HAP-1 (cell line): Measurements from ENCODE around the gene TTC31.

ENCODE experiments used
- DNase-seq, 2 experiments: peaks; one replicate each; pipeline ENCODE4 v3.0.0-alpha.2; 2016 to 2020; ENCODE audit warnings: low spot score in 2 of 2
- H3K27me3 ChIP-seq: fragments of 250-450 bp; sonication (Bioruptor Pico); 2 replicates; pipeline ENCODE4 v1.5.1; 2020; ENCODE audit warnings: low read depth, mild to moderate bottlenecking, moderate library complexity
- H3K36me3 ChIP-seq: fragments of 250-450 bp; sonication (Bioruptor Pico); replicated peaks from 2 replicates; pipeline ENCODE4 v1.5.1; 2020; ENCODE audit warnings: mild to moderate bottlenecking
- H3K4me1 ChIP-seq: fragments of 250-450 bp; sonication (Bioruptor Pico); 2 replicates; pipeline ENCODE4 v1.5.1; 2020; ENCODE audit warnings: mild to moderate bottlenecking
- H3K4me3 ChIP-seq: fragments of 250-450 bp; sonication (Bioruptor Pico); 2 replicates; pipeline ENCODE4 v1.5.1; 2020; ENCODE audit warnings: mild to moderate bottlenecking, moderate library complexity
- H3K9me3 ChIP-seq: fragments of 250-450 bp; sonication (Bioruptor Pico); 2 replicates; pipeline ENCODE4 v1.5.1; 2020; ENCODE audit warnings: mild to moderate bottlenecking, moderate library complexity
- in situ Hi-C: fragments of 300-500 bp; cut with MboI; formaldehyde crosslinking; loops from 3 replicates; pipeline ENCODE4 v1.14.3; 2020; ENCODE audit warnings: low sequenced_read_pairs, inconsistent platforms, mixed read lengths

Gene TTC31

DNA sequence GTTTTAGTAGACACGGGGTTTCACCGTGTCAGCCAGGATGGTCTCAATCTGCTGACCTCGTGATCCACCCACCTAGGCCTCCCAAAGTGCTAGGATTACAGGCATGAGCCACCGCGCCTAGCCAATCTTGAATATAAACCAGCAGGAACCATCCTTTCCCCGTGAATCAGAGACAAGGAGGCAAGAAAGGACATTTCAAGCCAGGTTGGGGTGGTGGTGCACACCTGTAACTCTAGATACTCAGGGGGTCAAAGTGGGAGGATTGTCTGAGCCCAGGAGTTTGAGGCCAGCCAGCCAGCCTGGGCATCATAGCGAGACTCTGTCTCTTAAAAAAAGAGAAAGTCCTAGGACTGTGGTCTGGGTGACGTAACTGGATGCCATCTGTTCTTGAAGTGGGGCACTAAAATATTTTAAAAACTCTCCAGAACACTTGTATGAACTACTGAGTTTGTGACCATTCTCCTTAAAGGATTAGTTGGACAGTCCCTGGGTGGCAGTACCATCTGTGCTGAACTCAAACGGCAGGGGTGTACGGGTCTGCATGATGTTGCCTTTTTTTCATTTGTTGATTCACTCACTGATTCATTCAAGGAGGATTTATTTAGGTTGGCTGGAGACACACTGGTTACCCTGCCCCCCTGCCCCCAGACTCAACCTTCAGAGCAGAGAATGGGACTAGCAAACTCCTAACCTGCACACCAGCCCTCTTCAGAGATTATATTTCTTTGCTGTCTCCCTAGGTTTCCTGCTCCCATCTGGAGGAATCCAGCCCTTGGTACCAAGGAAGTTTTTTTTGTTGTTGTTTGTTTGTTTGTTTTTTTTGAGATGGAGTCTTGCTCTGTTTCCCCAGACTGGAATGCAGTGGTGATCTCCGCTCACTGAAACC lies 28.5 kb downstream of the TTC31 start:
- peaks cover 4% of the 10 kb centered on the region for H3K4me1 ChIP-seq
- in situ Hi-C loops: no loop called here
- H3K36me3 ChIP-seq: no peaks in the 10 kb centered on the region
- H3K27me3 ChIP-seq: no peaks in the 10 kb centered on the region
- no peaks in the 10 kb centered on the region for H3K9me3 ChIP-seq
- DNase-seq: no peak
- H3K4me3 ChIP-seq: no peak overlapping the region

DNA sequence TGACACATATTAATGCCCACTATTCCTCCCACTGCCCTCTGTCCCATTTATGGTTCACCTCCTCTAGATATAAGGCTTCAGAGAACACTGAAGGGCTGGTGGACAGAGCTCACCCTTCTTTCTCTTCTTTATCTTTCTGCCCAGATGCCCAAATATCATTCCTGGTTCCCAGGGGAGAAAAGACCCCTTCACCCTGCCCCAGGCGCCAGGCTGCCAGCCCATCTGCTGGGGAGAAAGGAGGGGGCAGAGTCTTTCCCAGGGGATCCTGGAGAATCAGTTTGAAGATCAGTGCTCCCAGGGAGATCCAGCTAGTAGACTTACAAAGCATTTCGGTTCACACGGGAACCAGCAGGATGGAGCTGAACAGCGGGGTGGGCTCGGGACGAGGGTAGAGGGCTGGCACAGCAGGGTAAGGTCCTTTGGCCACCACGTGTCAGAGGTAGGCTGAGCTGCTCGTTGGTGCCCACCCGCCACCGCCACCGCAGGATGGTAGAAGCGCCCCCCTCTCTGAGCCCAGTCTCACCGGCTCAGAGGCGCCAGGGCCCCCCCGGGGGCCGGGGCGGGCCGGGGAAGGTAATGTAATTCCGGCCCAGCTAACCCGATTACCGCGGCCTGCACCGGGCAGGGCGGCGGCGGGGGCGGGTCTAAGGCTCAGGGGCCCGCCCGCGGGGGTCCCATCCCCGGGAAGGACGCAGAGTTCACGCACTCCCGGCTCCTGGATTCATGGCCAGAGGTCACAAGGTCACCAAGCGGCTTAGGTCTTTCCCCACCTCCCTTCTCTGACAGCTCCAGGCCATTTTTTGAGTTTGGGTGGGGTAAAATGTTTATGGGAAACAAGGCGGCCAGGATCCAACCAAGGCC lies 30.1 kb downstream of the TTC31 start:
- Histone ChIP-seq H3K4me1 (no peaks in the 10 kb centered on the region; the same call in 1 of the 2 replicates), H3K4me3 (no peak overlapping the region), H3K9me3 (no peaks in the 10 kb centered on the region), H3K36me3 (no peaks in the 10 kb centered on the region), H3K27me3 (no peaks in the 10 kb centered on the region)
- in situ Hi-C loops: no loop called here
- DNase-seq: no peak

DNA sequence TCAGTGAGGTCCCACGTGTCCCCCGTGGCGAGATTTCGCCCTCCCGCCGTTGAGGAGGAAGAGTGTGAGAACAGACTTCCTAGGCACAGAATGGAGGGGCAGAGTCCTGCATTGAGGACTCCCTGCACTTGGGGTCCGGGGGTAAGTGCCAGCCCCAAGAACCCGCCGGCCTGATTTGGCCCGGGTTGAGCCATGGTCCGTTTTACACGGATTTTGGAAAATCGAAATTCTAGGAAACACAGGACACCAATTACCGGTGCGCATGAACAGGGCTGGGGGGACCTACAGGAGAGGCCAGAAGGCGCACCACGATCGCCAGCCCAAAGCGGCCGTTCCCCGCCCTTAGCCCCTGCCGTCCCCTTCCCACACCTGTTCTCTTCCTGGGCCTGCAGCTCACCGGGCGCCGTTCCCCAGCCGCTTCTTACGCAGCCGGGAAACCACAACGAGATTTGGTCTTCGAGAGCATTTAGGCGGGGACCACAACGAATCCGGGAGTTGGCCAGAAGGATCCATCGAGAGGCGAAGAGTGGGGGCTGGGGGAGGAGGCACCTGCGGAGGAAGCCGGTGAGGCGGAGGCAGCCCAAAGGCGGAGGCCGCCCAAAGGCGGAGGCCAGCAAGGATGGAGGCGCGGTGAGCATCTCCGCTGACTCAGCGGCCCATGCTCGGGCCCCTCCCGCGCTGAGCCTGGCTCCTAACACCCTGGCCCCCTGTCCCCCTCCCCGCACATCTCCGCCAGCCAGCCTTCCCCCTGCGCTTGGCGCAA lies 30.9 kb downstream of the TTC31 start:
- in situ Hi-C loops: no loop called here
- Histone ChIP-seq H3K4me3 (no peak overlapping the region), H3K36me3 (no peaks in the 10 kb centered on the region), H3K27me3 (no peaks in the 10 kb centered on the region), H3K9me3 (no peaks in the 10 kb centered on the region), H3K4me1 (no peaks in the 10 kb centered on the region)
- no peak for DNase-seq

DNA sequence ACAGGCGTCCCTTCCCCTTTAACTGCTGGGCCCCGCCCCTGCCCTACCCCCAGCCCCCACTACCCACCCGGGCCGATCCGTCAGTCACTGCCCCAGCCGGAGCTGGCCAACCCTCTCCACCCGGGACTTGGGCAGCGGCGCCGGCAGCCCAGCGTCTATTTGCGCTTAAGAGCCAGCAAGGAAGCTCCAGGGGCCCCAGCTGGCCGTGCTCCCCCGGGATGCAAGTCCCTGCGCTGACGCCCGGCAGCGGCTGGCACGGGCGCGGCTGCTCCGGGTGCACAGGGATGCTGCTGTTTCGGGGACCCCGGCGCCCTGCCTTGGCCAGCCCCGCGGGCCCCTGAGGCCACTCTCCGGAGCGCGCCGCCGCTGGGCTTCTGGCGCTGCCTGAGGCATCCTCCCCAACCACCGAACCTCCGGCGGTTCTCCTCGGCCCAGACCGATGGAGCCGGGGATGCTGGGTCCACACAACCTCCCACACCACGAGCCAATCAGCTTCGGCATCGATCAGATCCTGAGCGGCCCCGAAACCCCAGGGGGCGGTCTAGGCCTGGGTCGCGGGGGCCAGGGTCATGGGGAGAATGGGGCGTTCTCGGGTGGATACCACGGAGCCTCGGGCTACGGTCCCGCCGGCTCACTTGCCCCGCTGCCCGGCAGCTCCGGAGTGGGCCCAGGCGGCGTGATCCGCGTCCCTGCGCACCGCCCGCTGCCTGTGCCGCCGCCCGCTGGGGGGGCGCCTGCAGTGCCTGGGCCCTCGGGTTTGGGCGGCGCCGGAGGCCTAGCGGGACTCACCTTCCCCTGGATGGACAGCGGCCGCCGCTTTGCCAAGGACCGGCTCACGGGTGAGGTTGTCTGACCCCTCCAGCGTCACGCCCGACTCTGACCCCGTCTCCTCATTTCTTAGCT lies 31.7 kb downstream of the TTC31 start, which contains the start of gene TLX2:
TLX2 (plus strand) TSS at position 83 of the 903 bp plus-strand sequence; CDS start at position 440, 357 bp downstream.
- H3K4me3 ChIP-seq: no peak within 1 kb of the TSS
- in situ Hi-C loops: no loop called here
- H3K36me3 ChIP-seq: no peaks in the 10 kb centered on the region
- H3K4me1 ChIP-seq: no peaks in the 10 kb centered on the region
- DNase-seq: no peak
- no peaks in the 10 kb centered on the region for H3K9me3 ChIP-seq
- no peaks in the 10 kb centered on the region for H3K27me3 ChIP-seq

DNA sequence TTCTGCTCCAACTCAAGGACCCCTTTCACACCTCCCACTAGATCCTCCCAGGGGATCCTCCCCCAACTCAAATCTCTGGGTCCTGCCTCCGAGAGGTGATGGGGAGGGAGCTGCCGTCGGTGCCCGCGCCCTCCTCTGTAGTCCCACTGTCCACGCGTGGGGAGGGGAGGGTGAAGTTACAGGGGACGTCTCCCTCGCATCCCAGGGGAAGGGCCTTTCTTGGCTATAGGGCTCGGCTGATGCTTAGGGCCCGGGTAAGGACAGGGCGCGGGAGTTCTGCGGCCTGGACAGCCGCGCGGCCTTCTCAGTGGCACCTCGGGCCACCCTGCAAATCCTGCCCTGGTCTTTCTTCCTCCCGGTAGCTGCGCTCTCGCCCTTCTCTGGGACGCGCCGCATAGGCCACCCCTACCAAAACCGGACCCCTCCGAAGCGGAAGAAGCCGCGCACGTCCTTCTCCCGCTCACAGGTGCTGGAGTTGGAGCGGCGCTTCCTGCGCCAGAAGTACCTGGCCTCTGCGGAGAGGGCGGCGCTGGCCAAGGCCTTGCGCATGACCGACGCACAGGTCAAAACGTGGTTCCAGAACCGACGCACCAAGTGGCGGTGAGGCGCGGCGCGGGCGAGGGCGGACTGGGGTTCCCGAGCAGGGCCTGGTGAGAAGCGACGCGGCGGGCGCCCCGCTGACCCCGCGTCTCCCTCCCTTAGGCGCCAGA lies 32.5 kb downstream of the TTC31 start:
- Histone ChIP-seq H3K4me3 (no peak overlapping the region), H3K9me3 (no peaks in the 10 kb centered on the region), H3K36me3 (no peaks in the 10 kb centered on the region), H3K4me1 (no peaks in the 10 kb centered on the region), H3K27me3 (no peaks in the 10 kb centered on the region)
- DNase-seq: no peak
- in situ Hi-C loops: no loop called here

DNA sequence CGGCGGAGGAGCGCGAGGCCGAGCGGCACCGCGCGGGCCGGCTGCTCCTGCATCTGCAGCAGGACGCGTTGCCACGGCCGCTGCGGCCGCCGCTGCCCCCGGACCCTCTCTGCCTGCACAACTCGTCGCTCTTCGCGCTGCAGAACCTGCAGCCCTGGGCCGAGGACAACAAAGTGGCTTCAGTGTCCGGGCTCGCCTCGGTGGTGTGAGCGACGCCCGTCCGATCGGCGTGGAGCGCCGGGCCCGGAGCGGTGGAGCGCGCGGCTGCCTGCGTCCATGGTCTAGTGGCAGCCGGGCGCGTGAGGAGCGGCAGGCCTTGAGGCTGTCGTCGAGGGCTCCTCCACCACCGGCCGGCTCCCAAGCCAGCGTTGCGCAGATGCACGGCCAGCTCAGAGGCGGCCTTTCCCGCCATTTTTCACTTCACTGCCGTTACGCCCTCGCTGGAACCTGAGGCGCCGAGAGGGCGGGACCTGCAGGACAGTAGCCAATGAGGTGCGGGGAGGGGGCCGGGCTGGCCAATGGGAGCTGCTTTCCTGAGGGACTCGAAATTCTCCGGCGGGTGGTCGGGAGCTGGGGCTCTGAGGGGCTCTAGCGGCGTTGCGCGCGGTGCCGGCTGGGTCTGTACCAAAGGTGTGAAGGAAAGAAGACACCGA lies 33.2 kb downstream of the TTC31 start:
- Histone ChIP-seq H3K36me3 (no peaks in the 10 kb centered on the region), H3K9me3 (no peaks in the 10 kb centered on the region), H3K27me3 (no peaks in the 10 kb centered on the region), H3K4me3 (no peak overlapping the region), H3K4me1 (no peaks in the 10 kb centered on the region)
- in situ Hi-C loops: no loop called here
- no peak for DNase-seq

DNA sequence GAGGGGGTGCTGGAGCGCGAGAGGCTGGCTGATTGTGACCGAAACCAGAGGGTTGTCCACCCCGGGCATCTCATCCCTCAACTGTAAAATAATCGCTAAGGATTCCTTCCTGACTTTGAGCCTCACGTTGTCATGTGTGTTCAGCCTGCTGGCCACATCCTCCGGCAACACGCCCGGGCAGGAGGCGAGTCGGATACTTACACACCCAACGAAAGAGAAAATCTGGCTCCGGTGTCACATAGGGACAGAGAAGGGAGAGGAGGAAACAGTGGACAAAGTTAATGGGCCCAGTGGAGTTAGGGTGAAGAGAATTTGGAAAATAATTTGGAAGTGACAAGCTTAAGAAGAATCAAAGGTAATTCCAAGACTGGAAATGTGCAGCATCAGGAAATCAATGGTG lies 33.8 kb downstream of the TTC31 start:
- no peak overlapping the region for H3K4me3 ChIP-seq
- no peaks in the 10 kb centered on the region for H3K9me3 ChIP-seq
- DNase-seq: no peak
- in situ Hi-C loops: no loop called here
- H3K36me3 ChIP-seq: no peaks in the 10 kb centered on the region
- no peaks in the 10 kb centered on the region for H3K27me3 ChIP-seq
- H3K4me1 ChIP-seq: no peaks in the 10 kb centered on the region

DNA sequence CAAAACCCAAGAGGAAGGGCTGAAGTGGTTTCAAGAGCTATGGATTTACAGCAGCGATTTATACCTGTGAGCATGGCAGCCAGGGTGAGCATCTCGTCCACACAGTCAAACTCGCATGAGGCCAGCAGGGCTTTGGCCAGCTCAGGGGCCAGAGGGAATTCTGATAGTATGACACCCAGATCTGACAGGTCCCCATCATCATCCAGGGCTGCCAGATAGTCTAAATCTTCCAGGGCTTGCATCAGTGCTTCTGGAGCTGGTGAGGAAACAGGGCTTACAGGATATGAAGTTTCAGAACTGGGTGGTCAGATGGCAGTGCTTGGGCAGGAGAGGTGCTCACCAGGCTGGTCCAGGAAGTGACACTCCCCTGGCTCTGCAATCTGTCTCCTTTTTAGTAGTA lies 39.6 kb downstream of the TTC31 start:
- Histone ChIP-seq H3K9me3 (no peaks in the 10 kb centered on the region), H3K27me3 (no peaks in the 10 kb centered on the region), H3K4me3 (no peak overlapping the region), H3K4me1 (no peaks in the 10 kb centered on the region), H3K36me3 (peaks cover 19% of the 10 kb centered on the region)
- no peak for DNase-seq
- in situ Hi-C loops: no loop called here

DNA sequence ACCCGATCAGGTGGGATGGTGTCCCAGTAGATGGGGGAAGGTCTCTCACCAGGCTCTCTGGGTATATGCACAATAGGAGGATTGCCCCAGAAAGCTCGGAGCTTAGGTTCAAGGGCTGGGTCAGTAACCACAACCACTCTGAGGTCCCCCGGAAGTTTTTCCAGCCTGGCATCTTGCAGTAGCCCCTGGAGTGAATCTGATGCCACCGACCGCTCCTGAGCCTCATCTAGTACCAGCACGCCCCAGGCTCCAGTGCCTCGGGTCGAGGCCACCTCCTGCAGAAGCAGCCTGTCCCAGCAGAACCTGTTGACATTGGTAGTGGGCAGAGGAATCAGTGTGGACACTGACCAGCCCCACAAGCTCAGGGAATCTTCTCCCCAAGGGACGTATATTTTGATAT lies 41.1 kb downstream of the TTC31 start:
- Histone ChIP-seq H3K36me3 (peaks cover 27% of the 10 kb centered on the region), H3K27me3 (no peaks in the 10 kb centered on the region), H3K9me3 (no peaks in the 10 kb centered on the region), H3K4me1 (peaks cover 8% of the 10 kb centered on the region), H3K4me3 (no peak overlapping the region)
- DNase-seq: no peak
- in situ Hi-C loops: no loop called here

DNA sequence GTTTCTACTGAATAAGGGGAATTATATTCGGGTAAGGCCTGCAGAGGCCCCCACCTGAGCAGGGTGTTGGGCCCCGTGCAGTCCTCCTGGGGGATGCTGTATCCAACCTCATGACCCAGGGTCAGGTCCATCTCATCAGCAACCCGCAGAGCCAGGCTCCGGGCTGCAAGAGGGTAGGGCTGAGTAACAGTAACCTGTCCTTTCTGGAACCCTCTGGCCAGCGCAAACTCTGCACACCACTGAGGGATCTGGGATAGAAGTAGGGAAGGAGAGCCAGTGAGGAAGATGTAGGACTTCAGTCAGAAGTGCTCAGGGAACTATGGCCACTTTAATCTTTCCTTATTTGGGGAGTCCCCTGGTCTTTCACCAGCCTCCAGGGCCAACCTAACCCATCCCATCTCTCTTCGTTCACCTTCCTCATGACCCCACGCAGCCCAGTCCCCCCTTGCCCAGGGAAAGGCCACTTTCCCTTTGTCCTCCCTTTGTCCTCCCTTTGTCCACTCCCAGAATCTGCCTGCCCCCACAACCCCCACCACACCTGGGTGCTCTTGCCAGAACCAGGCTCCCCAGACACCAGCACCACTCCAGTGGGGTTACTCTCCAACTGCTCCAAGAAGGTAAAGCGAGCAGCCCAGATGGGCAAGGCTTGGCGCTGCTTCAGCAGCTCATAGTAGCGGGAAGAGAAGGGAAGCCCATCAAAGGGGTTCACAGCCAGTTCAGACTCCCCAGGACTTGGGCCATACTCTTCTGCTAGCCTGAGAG lies 42.3 kb downstream of the TTC31 start:
- in situ Hi-C loops: no loop called here
- DNase-seq: no peak
- Histone ChIP-seq H3K36me3 (peaks cover 29% of the 10 kb centered on the region), H3K27me3 (no peaks in the 10 kb centered on the region), H3K4me3 (no peak overlapping the region), H3K4me1 (peaks cover 8% of the 10 kb centered on the region), H3K9me3 (no peaks in the 10 kb centered on the region)

DNA sequence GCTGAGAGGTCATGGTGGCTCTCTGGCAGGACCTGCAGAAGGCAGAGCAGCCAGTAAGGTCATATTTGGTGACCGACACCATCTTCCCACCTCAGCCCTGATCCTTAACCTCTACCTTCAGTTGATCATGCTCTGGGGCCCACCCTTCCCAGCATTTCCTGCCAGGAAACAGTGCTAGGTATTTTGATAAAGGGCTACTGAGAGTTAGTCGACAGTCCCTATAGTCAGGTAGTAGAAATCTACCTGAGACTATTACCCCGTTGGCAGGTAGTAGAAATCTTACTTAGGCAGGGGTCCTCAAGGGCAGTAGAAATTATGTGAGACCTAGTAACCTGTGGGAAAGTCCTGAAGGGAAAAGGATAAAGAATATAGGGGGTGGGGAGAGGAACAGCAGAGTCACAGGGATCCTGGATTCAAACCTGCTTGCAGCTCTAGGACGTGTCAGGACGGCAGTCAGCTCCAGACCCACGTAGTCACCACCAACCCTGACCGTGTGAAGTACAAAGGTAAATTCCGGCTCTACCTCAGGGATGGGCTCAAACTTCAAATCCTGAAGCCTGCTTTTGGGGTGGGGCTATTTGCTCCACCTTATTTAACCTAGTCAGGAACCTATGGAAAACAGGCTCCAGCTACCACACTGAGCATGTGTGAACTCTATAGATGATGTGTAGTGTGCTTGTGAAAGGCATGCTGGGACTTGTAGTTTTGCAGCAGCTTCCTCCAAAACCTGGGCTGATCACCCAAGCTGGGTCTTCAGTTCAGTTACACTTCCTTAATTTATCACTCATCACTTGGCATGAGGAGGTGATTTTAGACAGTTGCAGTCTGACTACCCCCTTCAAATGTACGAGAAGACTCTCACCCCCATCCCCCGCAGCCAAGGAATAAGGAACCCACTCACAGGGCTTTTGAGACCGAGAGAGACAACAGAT lies 43.1 kb downstream of the TTC31 start, which contains the start of gene DQX1:
DQX1 (minus strand) TSS at position 515 of the 932 bp plus-strand sequence; CDS start at position 13, 502 bp downstream.
- H3K27me3 ChIP-seq: no peaks in the 10 kb centered on the region
- no peak within 1 kb of the TSS for H3K4me3 ChIP-seq
- in situ Hi-C loops: no loop called here
- H3K9me3 ChIP-seq: no peaks in the 10 kb centered on the region
- peaks cover 31% of the 10 kb centered on the region for H3K36me3 ChIP-seq
- peaks cover 9% of the 10 kb centered on the region for H3K4me1 ChIP-seq
- DNase-seq: no peak
